HG03442 (cell line): Measurements from ENCODE around the gene C19orf67.
A peak's percentile ranks its signal among the peaks of the same experiment; 100 is the strongest.

Experiments used
- ATAC-seq: cut with Tn5 transposase; IDR thresholded peaks from one replicate; pipeline ENCODE4 v1.9.1; 2021; ENCODE audit warnings: mild to moderate bottlenecking, moderate library complexity; ENCODE audit not compliant: unreplicated experiment

C19orf67 gene

DNA sequence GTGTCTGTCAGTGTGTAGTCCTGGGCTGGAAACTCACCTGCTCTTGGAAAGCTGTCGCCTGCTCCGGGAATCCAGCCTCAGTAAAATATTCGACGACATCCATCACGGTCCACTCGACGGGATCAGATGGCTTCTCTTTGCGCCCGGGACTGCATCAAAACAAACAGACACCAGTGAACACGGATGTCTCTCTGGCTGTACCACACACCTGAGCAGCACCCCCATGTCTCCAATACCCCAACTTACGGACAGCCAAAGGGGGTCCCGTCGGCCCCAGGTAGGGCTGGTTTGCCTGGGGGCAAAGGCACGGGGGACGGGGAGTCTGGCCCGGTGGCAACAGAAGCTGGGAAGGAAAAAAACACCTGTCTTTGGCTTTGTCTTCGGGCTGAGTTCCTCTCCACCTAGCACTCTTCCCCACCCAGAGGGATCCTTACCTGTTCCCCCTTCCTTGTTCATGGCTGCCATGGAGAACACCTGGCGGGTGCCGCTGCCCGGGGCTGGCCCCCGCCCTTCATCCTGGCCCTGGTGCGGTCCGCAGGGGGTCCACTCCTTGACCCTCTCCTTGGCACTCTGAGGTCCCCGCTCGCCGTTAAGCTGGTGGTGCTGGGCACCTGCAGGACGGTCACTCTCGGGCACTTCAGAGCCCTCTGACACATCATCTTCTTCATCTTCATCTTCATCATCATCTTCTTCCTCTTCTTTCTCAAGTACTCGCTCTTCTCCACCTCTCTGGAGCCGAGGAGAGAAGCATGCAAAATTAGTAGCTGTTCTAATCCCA lies 3.2 kb upstream of the C19orf67 start:
- ATAC-seq: no peak

DNA sequence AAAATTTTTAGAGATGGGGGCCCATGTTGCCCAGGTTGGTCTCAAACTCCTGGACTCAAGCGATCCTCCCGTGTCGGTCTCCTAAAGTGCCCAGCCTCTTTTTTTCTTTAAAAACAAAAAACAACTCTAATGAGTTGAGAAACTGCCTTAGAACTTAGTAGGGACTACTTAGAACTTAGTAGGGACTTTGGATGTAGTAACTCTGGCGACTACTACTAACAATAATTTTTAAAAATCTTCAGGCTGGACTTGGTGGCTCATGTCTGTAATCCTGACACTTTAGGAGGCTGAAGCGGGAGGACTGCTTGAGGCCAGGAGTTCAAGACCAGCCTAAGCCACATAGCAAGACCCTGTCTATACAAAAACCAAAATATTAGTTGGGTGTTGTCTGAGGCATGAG lies 515 bp upstream of the C19orf67 start:
- no peak for ATAC-seq

DNA sequence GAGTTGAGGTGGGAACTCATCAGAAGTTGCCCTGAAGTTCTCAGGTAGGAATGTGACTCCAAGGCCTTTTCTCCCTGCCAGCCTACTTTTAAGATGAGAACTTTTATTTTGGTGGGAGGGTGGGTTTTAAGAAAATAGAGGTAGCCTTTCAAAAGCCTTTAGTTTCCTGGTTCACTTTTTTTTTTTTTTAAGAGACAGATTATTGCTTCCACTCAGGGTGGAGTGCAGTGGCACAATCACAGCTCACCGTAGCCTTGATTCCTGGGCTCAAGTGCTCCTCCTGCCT lies 3.0 kb downstream of the C19orf67 start:
- ATAC-seq: no peak

GRCh38 chr19:14081797-14082674 lies 3.5 kb downstream of the C19orf67 start:
- ATAC-seq: no peak

GRCh38 chr19:14080887-14081796 lies 4.4 kb downstream of the C19orf67 start:
- peak; percentile 84 for ATAC-seq

DNA sequence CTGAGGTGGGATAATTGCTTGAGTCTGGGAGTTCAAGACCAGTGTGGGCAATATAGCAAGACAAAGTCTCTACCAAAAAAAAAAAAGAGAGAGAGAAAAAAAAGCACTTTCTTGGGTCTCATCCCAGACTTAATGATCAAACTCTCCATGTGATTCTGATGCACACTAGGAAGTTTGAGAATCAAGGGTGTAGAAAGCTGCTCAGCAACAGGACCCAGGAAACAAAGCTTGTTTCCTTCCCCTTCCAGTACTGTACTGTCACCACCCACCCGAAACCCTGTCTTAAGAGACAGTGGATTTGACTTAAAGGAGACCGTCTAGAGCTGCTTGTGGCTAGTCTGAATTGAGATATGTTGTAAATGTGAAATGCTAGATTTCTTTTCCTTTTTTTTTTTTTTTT lies 7.2 kb downstream of the C19orf67 start:
- no peak for ATAC-seq

GRCh38 chr19:14073925-14074838 lies 11.4 kb downstream of the C19orf67 start:
- ATAC-seq: no peak

GRCh38 chr19:14073261-14073924 lies 12.2 kb downstream of the C19orf67 start:
- peak; percentile 45 for ATAC-seq

DNA sequence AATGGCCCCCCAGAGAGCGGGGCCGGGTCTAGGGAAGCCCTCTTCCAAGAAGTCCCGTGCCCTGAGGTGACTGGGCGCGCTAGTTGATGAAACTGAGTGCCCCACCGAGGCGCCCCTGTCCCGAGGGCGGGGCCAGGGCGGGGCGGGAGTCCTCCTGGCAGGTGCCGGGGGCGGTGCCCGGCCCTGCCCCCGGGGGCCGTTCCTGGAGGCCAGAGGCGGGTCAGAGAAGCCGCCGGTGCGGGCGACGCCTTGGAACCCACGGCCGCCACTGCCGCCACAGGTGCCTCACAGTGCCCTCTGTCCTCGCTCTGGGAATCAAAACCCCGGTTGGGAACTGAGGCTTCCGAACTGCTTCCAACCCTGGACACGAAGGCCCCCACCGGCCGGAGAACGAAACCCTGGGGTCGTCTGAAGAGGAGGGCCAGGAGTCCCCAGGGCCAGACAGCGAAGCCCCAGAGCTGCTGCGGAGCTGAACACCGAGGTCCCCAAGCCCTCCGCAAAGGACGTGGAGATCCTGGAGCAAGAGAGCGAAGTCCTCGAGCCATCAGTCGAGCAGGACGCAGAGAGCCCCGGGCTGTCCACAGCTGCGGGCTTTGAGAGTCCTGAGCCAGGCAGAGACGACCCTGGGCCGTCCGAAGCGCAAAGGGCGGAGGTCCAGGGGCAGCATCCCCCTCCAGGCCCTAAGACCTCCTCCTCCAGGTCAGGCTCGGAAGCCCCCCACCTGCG lies 12.9 kb downstream of the C19orf67 start, which contains the start of gene MISP3:
Gene MISP3 (plus strand): TSS at position 252 of the 726 bp plus-strand sequence. CDS start 524 bp downstream, outside the sequence.
- ATAC-seq: no peak

GRCh38 chr19:14070268-14071050 lies 15.1 kb downstream of the C19orf67 start:
- ATAC-seq: no peak

DNA sequence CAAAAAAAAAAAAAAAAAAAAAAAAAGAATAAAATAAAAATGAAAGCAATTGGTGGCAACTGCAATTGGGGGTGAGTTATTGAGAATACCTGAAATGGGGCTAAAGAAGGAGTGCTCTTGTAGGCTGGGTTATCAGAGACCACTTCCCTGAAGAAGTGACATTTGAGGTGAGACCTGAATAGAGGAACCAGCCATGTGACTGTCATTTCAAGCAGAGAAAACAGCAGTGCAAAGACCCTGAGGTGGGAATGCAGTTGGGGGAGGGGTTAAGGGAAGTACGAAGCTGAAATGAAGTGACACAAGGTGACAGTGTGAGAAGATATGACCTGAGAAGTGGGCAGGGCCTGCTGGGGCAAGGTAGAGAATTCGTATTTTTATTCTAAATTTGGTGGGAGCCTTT lies 19.4 kb downstream of the C19orf67 start:
- no peak for ATAC-seq

- no peak for ATAC-seq
Observed at GRCh38 chr19:14063105-14063504, 22.5 kb downstream of the C19orf67 start.

- no peak for ATAC-seq
Observed at GRCh38 chr19:14062558-14062855, 23.1 kb downstream of the C19orf67 start.

DNA sequence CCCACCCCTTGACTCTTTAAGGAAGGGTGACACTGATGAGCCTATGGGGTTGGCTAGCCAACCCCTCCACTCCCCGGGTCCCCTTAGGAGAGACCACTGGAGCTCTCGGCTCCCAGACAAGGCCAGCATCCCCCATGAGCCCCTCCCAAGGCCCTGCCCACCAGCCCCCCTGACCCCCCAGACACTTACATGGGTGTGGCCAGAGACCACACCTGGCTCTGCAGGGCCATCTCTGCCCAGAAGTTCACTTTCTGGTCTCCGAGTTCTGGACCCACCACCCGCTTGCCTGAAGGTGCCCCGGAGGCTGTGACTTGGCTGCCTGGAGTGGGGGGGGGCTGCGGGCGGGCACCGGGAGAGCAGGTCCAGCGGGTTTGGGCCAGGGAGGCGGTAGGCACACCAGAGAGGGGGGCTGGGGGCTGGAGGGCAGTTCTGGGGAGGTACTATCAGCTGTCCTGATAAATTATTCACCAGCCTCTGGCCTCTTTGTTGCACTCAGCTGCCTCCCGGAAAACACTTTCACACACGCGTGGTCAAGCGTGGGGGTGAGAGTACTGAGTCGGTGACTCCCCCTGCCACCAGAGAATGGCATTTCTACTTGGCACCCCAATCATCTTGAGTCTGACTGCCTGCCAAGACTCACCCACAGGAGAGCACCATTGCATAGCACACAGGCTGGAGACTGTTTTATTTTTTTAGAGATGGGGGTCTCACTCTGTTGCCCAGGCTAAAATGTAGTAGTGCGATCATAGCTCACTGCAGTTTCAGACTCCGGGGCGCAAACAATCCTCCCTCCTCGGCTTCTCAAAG lies 23.6 kb downstream of the C19orf67 start, which contains the start of gene PALM3:
Gene PALM3 (minus strand): TSS at position 326 of the 807 bp plus-strand sequence. CDS start 96 bp downstream, at position 230.
- no peak for ATAC-seq

DNA sequence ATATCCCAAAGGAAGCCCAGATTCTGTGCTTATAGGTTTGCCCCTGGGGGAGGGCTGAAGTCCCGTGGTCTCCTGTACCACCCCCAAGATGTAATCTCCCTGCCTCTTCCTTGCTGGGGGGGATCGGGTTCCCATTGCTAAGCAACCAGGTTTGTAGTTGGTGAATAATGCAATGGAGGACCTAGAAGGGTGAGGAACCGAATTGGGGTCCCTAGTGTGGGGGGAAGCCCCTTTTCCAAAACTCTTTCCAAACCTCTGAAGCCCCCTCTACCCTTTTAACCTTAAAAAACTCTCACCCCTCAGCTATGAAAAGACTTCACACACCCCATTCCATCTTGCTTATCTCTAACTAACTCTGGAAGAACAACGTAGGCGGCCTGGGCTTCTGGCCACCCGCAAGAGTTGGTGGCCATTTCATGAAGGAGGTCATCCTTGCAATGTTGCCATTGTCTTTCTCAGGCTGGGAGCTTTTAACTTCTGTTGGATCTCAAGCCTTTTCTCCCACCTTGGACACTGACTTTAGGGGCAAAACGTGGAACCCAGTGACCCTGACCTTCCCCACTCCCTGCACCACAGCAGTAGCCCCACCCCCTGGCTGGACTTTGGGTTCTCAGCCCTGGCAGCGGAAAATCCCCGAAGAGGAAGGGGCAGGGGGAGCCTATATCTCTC lies 24.4 kb downstream of the C19orf67 start:
- no peak for ATAC-seq

- no peak for ATAC-seq
Observed at GRCh38 chr19:14059652-14060155, 25.9 kb downstream of the C19orf67 start.

- no peak for ATAC-seq
Observed at GRCh38 chr19:14059093-14059480, 26.5 kb downstream of the C19orf67 start.
